OCI-LY1 (cell line): ENCODE measurements around the gene F10.

Experiments
- H2AFZ ChIP-seq: fragments of 200-600 bp; sonication (generic), shearing (Covaris generic); 2 replicates; pipeline ENCODE4 v1.6.0; 2014; ENCODE audit warnings: antibody characterized with exemption, mild to moderate bottlenecking, low read length
- H3F3A ChIP-seq: fragments of 200-600 bp; sonication (generic), shearing (Covaris generic); 2 replicates; pipeline ENCODE4 v1.6.0; 2014; ENCODE audit warnings: mild to moderate bottlenecking, antibody characterized with exemption, low read length, moderate library complexity; ENCODE audit not compliant: insufficient read depth
- H3K27ac ChIP-seq: fragments of 200-600 bp; sonication (generic); 2 replicates; pipeline ENCODE4 v1.5.1; 2014; ENCODE audit warnings: low read length, mixed run types, mild to moderate bottlenecking, low read depth; ENCODE audit not compliant: poor library complexity, severe bottlenecking
- H3K27me3 ChIP-seq: fragments of 200-600 bp; sonication (generic); 2 replicates; pipeline ENCODE4 v1.6.0; 2014; ENCODE audit warnings: antibody characterized with exemption, mild to moderate bottlenecking, low read length, moderate library complexity; ENCODE audit not compliant: insufficient read depth
- H3K36me3 ChIP-seq: fragments of 200-600 bp; sonication (generic); 2 replicates; pipeline ENCODE4 v1.6.1; 2014; ENCODE audit warnings: mild to moderate bottlenecking, antibody characterized with exemption, low read length, moderate library complexity, mixed read lengths; ENCODE audit not compliant: insufficient read depth
- H3K4me1 ChIP-seq: fragments of 200-600 bp; sonication (generic); 2 replicates; pipeline ENCODE4 v1.5.1; 2014; ENCODE audit warnings: mild to moderate bottlenecking, low read length, moderate library complexity; ENCODE audit not compliant: insufficient read depth, severe bottlenecking
- H3K4me2 ChIP-seq: fragments of 200-600 bp; sonication (generic), shearing (Covaris generic); 2 replicates; pipeline ENCODE4 v1.6.1; 2014; ENCODE audit warnings: low read length
- H3K4me3 ChIP-seq: fragments of 200-600 bp; sonication (generic); 2 replicates; pipeline ENCODE4 v1.5.1; 2014; ENCODE audit warnings: low read length, low read depth, mild to moderate bottlenecking, mixed read lengths; ENCODE audit not compliant: poor library complexity, severe bottlenecking
- H3K79me2 ChIP-seq: fragments of 200-600 bp; shearing (Covaris generic); 2 replicates; pipeline ENCODE4 v1.6.1; 2016; ENCODE audit warnings: mixed run types, low read length, mixed read lengths; ENCODE audit not compliant: insufficient read depth
- H3K9ac ChIP-seq: fragments of 200-600 bp; sonication (generic), shearing (Covaris generic); 2 replicates; pipeline ENCODE4 v1.6.1; 2014; ENCODE audit warnings: mild to moderate bottlenecking, low read length, mixed read lengths
- H3K9me2 ChIP-seq: fragments of 200-600 bp; sonication (generic), shearing (Covaris generic); 2 replicates; pipeline ENCODE4 v1.6.1; 2014; ENCODE audit warnings: low read depth, mild to moderate bottlenecking, low read length, mixed read lengths
- H3K9me3 ChIP-seq: fragments of 200-600 bp; shearing (Covaris generic); 2 replicates; pipeline ENCODE4 v1.6.1; 2014; ENCODE audit warnings: low read length, mixed read lengths
- H4K20me1 ChIP-seq: fragments of 200-600 bp; sonication (generic), shearing (Covaris generic); 2 replicates; pipeline ENCODE4 v1.6.0; 2016; ENCODE audit warnings: mild to moderate bottlenecking, low read length; ENCODE audit not compliant: insufficient read depth
- CTCF ChIP-seq: fragments of 200-600 bp; sonication (generic), shearing (Covaris generic); IDR thresholded peaks from 2 replicates; pipeline ENCODE4 v1.5.1; 2017; ENCODE audit warnings: mild to moderate bottlenecking, antibody characterized with exemption, low read length, moderate library complexity, mixed read lengths
- EZH2 ChIP-seq: fragments of 200-600 bp; sonication (generic), shearing (Covaris generic); IDR thresholded peaks from 2 replicates; pipeline ENCODE4 v1.8.0; 2017; ENCODE audit warnings: borderline replicate concordance, mixed run types, mild to moderate bottlenecking, antibody characterized with exemption, low read length, moderate library complexity, mixed read lengths

Gene F10

GRCh38 chr13:113148407-113148806 is 25.8 kb downstream of the F10 start:
- H3F3A ChIP-seq = no peaks in the 10 kb centered on the region
- TF ChIP-seq CTCF (no peak), EZH2 (no peak)
- no peak overlapping the region for H3K4me3 ChIP-seq
- H3K36me3 ChIP-seq = no peaks in the 10 kb centered on the region; the same call in 1 of the 2 replicates
- peaks cover 8% of the 10 kb centered on the region; the same call in 1 of the 2 replicates for H3K9me3 ChIP-seq
- peaks cover 51% of the 10 kb centered on the region for H3K27me3 ChIP-seq
- H3K4me1 ChIP-seq = peaks cover 7% of the 10 kb centered on the region
- no peaks in the 10 kb centered on the region for H3K9me2 ChIP-seq
- H2AFZ ChIP-seq = no peak overlapping the region
- no peak overlapping the region for H3K27ac ChIP-seq
- H4K20me1 ChIP-seq = no peaks in the 10 kb centered on the region
- H3K79me2 ChIP-seq = no peaks in the 10 kb centered on the region
- H3K9ac ChIP-seq = no peak overlapping the region
- H3K4me2 ChIP-seq = no peak overlapping the region

DNA sequence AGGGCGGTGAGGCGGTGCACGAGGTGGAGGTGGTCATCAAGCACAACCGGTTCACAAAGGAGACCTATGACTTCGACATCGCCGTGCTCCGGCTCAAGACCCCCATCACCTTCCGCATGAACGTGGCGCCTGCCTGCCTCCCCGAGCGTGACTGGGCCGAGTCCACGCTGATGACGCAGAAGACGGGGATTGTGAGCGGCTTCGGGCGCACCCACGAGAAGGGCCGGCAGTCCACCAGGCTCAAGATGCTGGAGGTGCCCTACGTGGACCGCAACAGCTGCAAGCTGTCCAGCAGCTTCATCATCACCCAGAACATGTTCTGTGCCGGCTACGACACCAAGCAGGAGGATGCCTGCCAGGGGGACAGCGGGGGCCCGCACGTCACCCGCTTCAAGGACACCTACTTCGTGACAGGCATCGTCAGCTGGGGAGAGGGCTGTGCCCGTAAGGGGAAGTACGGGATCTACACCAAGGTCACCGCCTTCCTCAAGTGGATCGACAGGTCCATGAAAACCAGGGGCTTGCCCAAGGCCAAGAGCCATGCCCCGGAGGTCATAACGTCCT is 26.4 kb downstream of the F10 start:
- Histone ChIP-seq H3K9me3 (peaks cover 8% of the 10 kb centered on the region; the same call in 1 of the 2 replicates), H3K4me2 (no peak overlapping the region), H4K20me1 (no peaks in the 10 kb centered on the region), H3K9me2 (no peaks in the 10 kb centered on the region), H3K4me1 (peaks cover 11% of the 10 kb centered on the region), H3K9ac (no peak overlapping the region), H3K36me3 (no peaks in the 10 kb centered on the region; the same call in 1 of the 2 replicates), H3K27me3 (peaks cover 45% of the 10 kb centered on the region), H3F3A (no peaks in the 10 kb centered on the region), H3K27ac (no peak overlapping the region), H3K79me2 (no peaks in the 10 kb centered on the region), H2AFZ (no peak overlapping the region), H3K4me3 (no peak overlapping the region)
- no peak for TF ChIP-seq CTCF
- no peak for TF ChIP-seq EZH2

GRCh38 chr13:113149711-113150549 is 27.3 kb downstream of the F10 start:
- no peak overlapping the region for H2AFZ ChIP-seq
- no peak overlapping the region for H3K27ac ChIP-seq
- no peaks in the 10 kb centered on the region; the same call in 1 of the 2 replicates for H3K36me3 ChIP-seq

More at GRCh38 chr13:113149711-113150549, 27.3 kb downstream of the F10 start:
- Histone ChIP-seq H3K4me2 (no peak overlapping the region), H3K4me3 (no peak overlapping the region), H3K4me1 (peaks cover 17% of the 10 kb centered on the region), H3F3A (no peaks in the 10 kb centered on the region), H4K20me1 (no peaks in the 10 kb centered on the region), H3K27me3 (peaks cover 37% of the 10 kb centered on the region; the same call in 1 of the 2 replicates), H3K9ac (no peak overlapping the region), H3K9me2 (no peaks in the 10 kb centered on the region), H3K9me3 (peaks cover 8% of the 10 kb centered on the region; the same call in 1 of the 2 replicates), H3K79me2 (no peaks in the 10 kb centered on the region)
- no peak for TF ChIP-seq CTCF
- TF ChIP-seq EZH2 = no peak
